ENCODE data around the gene COMMD4.

GRCh38 chr15:75321711-75322110, 14.2 kb upstream of the COMMD4 start:
- TF ChIP-seq EZH2phosphoT487 (IDR thresholded peaks at IDR 0.05; ENCODE audit: borderline replicate concordance, low read depth, low read length), result no peak
- no peak for TF ChIP-seq CTCF (conservative IDR thresholded peaks at IDR 0.05; ENCODE audit: low read length)

Measured in OCI-LY7 (cell line).